NB4 (cell line): ENCODE measurements around the gene FOXC2.

ENCODE experiments used
- DNase-seq: peaks from one replicate; pipeline ENCODE4 v3.0.0; 2010; ENCODE audit warnings: low read depth
- H3K4me3 ChIP-seq: one replicate; pipeline ENCODE4 v1.5.1; 2011; ENCODE audit warnings: mild to moderate bottlenecking, low read depth, low read length, moderate library complexity
- MYC ChIP-seq: IDR thresholded peaks from 2 replicates; pipeline ENCODE4 v1.6.1; 2011; ENCODE audit warnings: low read depth, low read length
- POLR2A ChIP-seq: IDR thresholded peaks from 2 replicates; pipeline ENCODE4 v1.6.1; 2011; ENCODE audit warnings: mild to moderate bottlenecking; ENCODE audit not compliant: insufficient read length; ENCODE audit errors: extremely low read depth
- TF ChIP-seq, protein P1 (sequence below): IDR thresholded peaks from 2 replicates; pipeline ENCODE4 v1.6.1; 2011; ENCODE audit warnings: low read depth, low read length
- TF ChIP-seq, protein P2 (sequence below): IDR thresholded peaks from one replicate; pipeline ENCODE4 v1.5.1; 2012; ENCODE audit warnings: low read depth, low read length

FOXC2 gene

DNA sequence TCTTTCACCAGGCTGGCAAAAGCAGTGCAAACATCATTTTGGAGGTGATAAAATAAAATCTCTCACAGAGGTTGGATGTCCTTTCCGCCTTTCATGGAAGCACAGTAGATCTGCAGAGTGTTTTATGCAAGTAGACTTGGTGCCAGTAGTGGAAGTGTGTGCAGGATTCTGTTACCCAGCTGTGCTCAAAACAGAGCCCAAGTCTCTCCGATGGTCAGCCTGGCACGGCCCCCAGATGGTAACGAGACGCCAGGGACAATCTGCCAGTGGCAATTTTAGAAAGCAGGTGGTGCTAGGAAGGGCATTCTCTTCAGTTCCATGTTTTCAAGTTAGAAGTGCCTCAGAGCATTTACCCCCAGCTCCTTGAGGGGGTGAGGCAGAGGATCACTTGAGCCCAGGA lies 10.1 kb upstream of the FOXC2 start:
- TF ChIP-seq, protein P1, sequence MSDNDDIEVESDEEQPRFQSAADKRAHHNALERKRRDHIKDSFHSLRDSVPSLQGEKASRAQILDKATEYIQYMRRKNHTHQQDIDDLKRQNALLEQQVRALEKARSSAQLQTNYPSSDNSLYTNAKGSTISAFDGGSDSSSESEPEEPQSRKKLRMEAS = no peak
- TF ChIP-seq, protein P2, sequence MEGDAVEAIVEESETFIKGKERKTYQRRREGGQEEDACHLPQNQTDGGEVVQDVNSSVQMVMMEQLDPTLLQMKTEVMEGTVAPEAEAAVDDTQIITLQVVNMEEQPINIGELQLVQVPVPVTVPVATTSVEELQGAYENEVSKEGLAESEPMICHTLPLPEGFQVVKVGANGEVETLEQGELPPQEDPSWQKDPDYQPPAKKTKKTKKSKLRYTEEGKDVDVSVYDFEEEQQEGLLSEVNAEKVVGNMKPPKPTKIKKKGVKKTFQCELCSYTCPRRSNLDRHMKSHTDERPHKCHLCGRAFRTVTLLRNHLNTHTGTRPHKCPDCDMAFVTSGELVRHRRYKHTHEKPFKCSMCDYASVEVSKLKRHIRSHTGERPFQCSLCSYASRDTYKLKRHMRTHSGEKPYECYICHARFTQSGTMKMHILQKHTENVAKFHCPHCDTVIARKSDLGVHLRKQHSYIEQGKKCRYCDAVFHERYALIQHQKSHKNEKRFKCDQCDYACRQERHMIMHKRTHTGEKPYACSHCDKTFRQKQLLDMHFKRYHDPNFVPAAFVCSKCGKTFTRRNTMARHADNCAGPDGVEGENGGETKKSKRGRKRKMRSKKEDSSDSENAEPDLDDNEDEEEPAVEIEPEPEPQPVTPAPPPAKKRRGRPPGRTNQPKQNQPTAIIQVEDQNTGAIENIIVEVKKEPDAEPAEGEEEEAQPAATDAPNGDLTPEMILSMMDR = no peak
- TF ChIP-seq POLR2A = no peak
- no peak for TF ChIP-seq MYC
- no peak for DNase-seq

DNA sequence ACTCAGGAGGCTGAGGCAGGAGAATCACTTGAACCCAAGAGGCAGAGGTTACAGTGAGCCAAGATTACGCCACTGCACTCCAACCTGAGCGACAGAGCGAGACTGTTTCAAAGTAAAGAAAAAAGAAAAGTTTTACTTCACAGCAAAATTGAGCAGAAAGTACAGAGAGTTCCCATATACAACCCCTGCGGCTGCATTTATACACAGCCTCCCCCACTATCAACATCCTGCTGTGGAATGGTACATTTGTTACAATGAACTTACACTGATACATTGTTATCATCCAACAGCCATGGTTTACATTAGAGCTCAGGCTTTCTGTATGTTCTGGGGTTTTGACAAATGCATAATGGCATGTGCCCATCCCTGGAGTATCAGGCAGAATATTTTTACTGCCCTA lies 9.0 kb upstream of the FOXC2 start:
- H3K4me3 ChIP-seq = no peak overlapping the region
- no peak for TF ChIP-seq MYC
- no peak for TF ChIP-seq POLR2A
- TF ChIP-seq, protein P2 = no peak
- TF ChIP-seq, protein P1 = no peak
- DNase-seq = no peak

More for the DNA sequence above, 10.1 kb upstream of the FOXC2 start:
- no peak overlapping the region for H3K4me3 ChIP-seq

DNA sequence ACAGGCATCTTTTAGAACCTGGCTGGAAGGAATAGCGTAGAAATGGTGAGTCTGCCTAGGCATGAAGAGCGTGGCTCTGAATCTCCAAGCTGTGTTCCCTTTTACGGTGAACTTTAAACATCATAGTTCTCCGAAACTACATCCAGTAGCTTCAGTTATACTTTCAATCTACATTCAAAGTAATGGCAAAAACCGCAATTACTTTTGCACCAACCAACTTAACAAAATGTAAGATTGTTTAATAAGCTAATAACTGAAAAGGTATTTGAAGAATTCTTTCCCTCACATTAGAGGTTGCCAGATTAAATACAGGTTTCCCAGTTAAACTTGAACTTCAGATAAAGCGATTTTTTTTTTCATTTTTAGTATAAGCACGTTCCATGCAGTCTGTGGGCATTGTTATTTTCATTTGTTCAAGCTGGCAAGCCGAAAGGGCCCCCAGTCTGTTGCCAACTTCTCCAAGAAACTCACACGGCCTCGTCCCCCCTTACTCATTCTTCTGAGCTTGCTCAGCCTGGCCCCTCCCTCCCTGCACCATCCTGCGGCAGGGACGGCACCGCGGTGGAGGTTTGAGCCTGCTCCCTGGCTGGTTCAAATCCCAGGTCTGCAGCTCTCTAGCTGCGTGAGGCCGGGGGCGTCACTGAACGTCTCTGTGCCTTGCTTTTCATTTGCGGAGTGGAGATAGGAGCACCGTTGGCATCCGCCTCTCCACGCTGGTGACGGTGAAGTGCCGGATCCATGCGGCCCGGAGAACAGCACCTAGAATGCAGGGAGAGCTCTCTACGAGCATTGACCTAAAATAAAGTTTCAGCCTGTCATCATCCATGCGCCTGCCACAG lies 8.1 kb upstream of the FOXC2 start:
- no peak overlapping the region for H3K4me3 ChIP-seq
- no peak for TF ChIP-seq POLR2A
- TF ChIP-seq, protein P2 = no peak
- DNase-seq = no peak

DNA sequence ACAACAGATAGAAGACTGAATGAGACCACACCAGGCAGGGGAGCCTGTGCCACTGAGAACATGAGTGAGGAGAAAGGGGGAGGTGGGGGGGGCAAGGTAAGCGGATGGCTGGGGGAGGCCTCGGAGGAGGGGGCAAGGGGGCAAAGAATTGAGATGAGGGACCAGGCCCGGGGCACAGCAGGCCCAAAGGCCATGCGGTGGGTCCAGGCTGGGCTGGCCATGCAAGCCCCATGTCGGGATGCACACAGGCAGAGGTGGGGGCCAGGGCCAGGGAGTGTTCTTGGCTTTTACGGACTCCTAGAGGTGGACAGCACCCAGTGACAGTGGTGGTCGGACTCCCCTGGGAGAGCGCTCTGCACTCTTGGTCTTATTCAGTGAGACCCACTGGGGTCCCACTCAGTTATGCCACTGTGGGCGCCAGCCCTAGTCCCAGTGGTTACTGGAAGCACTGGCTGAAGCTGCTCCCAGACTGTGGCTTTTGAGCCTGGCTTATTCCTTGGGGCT lies 6.8 kb upstream of the FOXC2 start:
- TF ChIP-seq POLR2A (no peak), MYC (no peak)
- TF ChIP-seq, protein P1 = no peak
- TF ChIP-seq, protein P2 = no peak
- H3K4me3 ChIP-seq = no peak overlapping the region
- DNase-seq = no peak

DNA sequence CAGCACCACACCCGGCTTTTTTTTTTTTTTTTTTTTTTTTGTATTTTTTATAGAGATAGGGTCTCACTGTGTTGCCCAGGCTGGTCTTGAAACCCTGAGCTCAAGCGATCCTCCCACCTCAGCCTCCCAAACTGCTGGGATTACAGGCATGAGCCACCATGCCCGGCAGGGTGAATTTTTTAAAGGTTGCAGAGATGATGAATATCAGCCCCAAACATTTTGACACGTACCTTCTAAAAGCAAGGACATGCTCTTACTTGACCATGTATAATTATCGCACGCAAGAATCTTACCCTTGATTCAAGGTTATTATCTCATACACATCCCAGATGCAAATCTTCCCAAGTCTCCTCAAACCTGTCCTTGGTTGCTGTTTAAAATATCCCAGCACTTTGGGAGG lies 4.3 kb upstream of the FOXC2 start:
- DNase-seq = no peak
- H3K4me3 ChIP-seq = no peak overlapping the region
- TF ChIP-seq, protein P1 = no peak
- TF ChIP-seq POLR2A = no peak
- TF ChIP-seq, protein P2 = no peak
- TF ChIP-seq MYC = no peak
